ENCODE results near the gene ENTREP3. TPM values are rescaled to one million over a fixed set of nuclear protein-coding genes. Genes with fewer than 3 reads are reported as not detected.

Gene ENTREP3, protein sequence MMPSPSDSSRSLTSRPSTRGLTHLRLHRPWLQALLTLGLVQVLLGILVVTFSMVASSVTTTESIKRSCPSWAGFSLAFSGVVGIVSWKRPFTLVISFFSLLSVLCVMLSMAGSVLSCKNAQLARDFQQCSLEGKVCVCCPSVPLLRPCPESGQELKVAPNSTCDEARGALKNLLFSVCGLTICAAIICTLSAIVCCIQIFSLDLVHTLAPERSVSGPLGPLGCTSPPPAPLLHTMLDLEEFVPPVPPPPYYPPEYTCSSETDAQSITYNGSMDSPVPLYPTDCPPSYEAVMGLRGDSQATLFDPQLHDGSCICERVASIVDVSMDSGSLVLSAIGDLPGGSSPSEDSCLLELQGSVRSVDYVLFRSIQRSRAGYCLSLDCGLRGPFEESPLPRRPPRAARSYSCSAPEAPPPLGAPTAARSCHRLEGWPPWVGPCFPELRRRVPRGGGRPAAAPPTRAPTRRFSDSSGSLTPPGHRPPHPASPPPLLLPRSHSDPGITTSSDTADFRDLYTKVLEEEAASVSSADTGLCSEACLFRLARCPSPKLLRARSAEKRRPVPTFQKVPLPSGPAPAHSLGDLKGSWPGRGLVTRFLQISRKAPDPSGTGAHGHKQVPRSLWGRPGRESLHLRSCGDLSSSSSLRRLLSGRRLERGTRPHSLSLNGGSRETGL
- total RNA-seq, result 19.4 and 25.4 TPM in 2 replicates

DNA sequence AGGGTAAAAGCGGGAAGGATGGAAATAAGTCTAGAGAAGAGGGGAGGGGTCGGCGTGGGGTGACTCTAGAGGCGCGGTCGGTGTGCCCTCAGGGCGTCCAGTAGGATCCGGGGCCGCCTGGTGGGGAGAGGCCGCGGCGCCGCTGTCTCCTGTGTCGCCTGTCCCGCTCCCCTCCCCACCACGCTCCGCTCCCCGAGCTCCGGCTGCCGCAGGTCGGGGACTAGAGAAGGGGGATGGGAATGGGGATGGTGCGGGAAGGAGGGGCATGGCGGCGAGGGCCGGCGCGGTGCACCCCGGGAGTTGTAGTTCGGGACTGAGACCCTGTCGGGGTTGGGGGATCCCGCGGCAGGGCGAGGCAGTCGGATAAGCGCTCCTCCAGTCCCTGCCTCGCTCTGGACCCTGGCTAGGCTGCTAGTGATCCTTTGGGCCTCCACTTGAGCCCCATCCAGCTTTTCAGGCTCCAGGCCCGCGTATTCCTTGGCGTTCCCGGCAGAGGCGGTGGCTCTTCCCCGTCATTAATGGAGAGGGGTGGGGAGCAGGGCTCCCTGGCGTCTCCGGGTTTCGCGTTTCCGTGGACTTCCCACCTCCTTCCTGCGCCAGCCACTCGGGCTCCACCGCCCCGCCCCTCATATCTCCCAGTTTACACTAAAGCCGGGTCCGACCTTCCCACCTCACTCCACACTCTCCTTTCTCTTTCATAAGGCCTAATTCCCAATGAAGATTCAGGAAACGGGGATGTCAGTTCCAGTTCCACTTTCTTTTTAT is at the start of gene ENTREP3:
Gene ENTREP3, minus strand, starts transcription at position 241 of the 765 bp plus-strand sequence. CDS start 606 bp downstream, outside the sequence.

DNA sequence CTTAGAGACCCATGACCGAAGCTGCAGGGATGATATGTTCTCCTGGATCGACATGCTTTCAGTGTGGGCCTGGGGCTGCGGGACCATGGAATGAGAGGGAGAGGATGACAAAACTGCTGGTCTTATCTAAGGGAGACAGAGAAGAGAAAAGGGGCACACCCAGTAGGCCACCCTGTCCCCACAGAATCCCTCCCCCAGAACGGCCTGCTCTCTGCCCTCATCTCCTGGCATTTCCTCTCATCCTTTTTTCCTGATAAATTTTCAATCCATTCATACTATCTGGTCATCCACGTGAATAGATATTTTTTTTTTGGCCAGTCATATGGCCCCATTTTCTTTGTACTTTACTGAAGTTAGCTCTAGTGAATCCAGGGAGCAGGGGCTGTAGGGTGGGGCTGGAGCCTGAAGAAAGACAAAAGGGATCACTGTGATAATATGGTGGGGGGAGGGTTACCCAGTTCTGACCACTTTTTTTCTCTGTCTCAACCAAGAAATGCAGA is 46.1 kb upstream of the ENTREP3 start, which contains the start of gene PKLR:
Gene PKLR, minus strand, starts transcription at position 97 of the 500 bp plus-strand sequence. Its CDS starts 43 bp downstream, at position 54.

DNA sequence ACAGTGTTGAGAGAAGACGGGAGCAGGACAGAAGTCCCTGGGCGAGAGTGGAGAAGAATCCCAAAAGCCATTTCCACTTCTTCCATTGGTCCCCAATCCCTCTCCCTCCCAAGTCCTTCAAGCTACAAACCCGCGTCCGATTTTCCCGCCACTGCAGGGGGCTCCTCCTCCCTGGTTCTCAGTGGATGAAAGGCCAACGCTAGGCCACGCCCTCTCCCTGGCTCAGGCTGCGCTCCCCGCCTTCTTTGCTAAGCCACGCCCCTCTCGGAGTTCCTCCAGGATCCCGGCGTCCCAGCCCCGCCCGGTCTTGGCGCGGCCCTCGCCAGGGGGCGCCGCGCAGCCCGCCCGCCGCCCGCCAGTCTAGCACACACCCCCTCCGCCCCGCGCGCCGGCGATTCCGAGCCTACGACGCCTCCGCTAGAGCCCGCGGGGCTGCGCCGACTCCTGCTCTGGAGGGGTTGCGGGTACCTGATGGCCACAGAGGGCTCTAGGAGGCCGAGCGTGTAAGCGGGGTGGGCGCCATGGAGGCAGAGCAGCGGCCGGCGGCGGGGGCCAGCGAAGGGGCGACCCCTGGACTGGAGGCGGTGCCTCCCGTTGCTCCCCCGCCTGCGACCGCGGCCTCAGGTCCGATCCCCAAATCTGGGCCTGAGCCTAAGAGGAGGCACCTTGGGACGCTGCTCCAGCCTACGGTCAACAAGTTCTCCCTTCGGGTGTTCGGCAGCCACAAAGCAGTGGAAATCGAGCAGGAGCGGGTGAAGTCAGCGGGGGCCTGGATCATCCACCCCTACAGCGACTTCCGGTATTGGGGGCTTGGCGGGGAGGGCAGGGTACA is 22.0 kb upstream of the ENTREP3 start, which contains the start of gene HCN3:
Gene HCN3, plus strand, starts transcription at position 394 of the 832 bp plus-strand sequence. Its CDS starts 128 bp downstream, at position 522.

DNA sequence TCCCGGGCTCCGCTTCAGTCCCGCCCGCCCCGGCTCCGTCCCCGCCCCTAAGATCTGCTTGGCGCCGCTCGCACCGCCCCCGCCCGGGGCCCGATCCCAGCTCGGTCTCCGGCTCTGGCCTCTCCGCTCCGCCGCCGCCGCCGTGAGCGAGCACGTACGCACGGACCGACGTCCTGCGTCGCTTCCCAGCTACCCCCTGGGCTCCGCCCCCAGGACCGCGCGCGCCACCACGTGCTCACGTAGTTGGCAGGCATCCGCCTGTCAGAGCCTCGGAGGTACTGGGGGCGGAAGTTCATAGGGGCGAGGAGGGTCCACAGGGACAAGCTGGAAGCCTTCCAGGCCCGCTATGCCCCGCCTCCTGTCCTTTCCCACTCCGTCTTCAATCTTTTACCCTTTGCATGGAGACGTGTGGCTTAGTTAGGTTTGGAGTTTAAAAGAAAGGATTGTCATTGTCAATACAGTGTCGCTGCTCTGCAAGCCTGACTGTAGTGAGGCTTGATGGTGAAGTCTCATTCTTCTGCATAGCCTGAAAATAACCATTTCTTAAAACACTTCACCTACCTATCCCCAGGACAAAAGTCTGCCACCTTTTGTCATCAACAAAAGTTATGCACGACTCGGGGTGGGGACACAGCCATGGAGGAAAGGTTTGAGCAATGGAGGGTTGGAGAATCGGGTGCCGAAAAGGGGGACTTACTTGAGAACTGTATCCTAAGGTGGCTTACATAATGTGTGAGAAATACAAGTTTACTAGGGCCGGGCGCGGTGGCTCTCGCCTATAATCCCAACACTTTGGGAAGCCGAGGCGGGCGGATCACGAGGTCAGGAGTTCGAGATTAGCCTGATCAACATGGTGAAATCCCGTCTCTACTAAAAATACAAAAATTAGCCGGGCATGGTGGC is 18.3 kb upstream of the ENTREP3 start, which contains the start of gene CLK2:
Gene CLK2, minus strand, starts transcription at position 162 of the 903 bp plus-strand sequence. CDS start 2,527 bp downstream, outside the sequence.

DNA sequence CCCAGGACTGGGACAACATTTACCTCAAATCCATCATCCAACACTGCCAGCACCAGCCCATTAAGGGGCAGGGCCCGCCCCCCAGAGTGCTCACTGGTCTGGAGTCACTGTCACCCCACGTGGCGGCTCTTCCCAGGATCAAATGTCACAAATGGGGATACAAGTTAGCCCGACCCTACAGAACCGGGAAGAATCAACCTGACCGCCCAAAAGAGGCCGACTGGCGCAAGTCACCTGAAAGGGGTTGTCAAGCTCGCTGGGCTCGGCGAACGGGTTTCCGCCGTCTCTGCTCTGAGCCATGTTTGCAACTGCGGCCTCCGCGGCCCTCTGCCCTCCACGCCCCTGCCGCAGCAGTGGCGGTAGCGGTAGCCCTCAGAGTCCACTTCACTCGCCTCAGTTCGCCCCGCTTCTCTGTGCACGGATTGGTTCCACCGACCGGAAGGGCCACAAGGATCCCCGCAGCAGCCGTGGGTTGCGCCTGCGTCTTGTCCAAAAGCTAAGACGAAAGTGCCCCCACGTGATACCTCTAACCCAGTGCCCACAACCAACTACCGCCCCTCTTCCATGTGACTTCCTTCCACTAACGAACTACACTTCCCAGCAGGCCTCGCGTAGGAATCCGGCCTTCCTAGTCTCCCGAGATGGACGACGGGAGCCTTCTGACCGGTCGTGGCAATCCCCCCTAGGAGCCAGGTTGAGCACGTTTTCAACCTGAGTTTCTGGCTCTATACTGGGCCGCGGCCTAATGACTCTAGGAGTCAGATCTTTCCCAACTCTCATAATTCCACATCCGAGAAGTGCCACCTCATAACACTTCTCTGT is 6.8 kb upstream of the ENTREP3 start, which contains the start of gene SCAMP3:
Gene SCAMP3, minus strand, starts transcription at position 509 of the 822 bp plus-strand sequence. Its CDS starts 209 bp downstream, at position 300.

DNA sequence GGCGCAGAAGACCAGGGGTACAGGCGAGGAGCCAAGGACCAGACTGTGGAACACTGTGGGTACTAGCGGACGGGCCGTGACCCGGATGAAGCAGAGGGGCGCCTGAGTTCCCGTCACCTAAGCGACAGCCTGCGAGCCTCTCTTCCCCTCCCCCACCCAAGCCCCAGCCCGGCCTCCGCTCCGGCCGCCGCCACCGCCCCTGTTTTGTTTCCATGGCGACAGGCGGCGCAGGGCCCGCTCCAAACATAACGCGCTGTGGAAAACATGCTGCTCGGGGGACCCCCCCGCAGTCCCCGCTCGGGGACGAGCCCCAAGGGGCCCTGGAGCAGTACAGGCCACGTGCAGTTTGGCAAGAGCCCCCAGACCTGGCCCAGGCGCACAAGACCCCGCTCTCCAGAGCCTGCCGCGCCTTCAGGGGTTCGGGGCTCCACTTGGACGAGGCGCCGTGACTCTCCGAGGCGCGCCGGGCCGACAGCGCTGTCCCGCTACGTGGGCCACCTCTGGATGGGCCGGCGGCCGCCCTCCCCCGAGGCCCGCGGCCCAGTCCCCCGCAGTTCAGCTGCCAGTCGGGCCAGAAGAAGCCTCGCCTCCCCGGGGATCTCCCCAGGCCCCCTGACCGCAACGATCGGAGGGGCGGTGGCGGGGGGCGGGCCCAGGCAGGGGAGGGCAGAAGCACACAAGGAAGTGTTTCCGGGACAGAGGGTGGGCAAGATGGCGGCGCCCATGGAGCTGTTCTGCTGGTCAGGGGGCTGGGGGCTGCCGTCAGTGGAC is 46.6 kb downstream of the ENTREP3 start, which contains the start of gene MTX1:
Gene MTX1, plus strand, starts transcription at position 155 of the 771 bp plus-strand sequence. Its CDS starts 110 bp downstream, at position 265.

DNA sequence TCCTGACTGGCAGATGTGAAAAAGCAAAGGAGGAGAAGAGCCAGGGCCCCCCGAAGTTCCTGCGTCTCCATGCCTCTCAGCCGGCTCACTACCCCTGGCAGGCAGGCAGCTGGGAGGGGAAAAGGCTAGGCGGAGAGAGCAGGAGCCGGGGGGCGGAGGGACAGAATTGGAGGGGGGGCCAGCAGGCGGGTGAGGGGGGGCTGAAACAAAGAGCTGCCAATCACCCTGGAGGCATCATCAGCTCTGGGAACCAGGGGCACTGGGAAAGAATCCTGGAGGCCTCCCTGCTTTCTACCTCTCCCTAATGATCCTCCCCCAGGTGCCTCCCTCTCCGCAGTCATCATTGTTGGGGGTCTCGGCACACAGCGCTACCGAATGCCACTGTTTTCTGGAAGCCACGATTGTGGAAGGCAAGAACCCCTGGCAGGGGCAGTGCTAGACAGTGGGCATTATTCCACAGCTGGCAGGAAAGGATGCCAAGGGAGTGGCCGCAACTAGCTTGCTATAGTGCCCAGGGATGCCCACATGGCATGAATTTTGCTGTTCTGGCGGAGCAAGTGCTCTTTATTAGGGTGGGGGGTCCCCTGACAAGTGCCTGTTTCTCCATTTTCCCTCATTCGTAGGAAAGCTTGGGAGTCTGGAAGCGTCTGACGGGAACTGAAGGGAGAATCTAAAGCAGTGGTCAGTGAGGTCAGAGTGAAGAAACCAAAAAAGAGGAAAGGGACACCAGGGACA is 47.3 kb downstream of the ENTREP3 start, which contains the start of gene THBS3:
Gene THBS3, minus strand, starts transcription at position 92 of the 735 bp plus-strand sequence. Its CDS starts 21 bp downstream, at position 71.

Other genes with a start within 250 kb of the ENTREP3 start
- not detected in 2 replicates for gene DCST2, start 221.7 kb downstream of the ENTREP3 start, total RNA-seq
- not detected in 2 replicates for gene DCST1, start 221.7 kb downstream of the ENTREP3 start, total RNA-seq
- gene ADAM15, start 204.2 kb downstream of the ENTREP3 start, total RNA-seq, result 94.3 and 109 TPM in 2 replicates
- 7.9 and 9.1 TPM in 2 replicates for gene EFNA4, start 191.7 kb downstream of the ENTREP3 start, total RNA-seq
- gene EFNA3, start 176.6 kb downstream of the ENTREP3 start, total RNA-seq, result 2.3 and 4.9 TPM in 2 replicates
- gene EFNA1, start 127.6 kb downstream of the ENTREP3 start, total RNA-seq, result 3.6 and 10.2 TPM in 2 replicates
- gene SLC50A1, start 119.6 kb downstream of the ENTREP3 start, total RNA-seq, result 34.8 and 37.5 TPM in 2 replicates
- 35.0 and 39.2 TPM in 2 replicates for gene DPM3, start 115.0 kb downstream of the ENTREP3 start, total RNA-seq
- gene KRTCAP2, start 82.2 kb downstream of the ENTREP3 start, total RNA-seq, result 149 and 159 TPM in 2 replicates
- gene TRIM46, start 81.6 kb downstream of the ENTREP3 start, total RNA-seq, result 1.1 and 1.3 TPM in 2 replicates
- gene THBS3, start 47.6 kb downstream of the ENTREP3 start, total RNA-seq, result 23.6 and 32.7 TPM in 2 replicates
- 48.7 and 61.6 TPM in 2 replicates for gene MTX1, start 46.8 kb downstream of the ENTREP3 start, total RNA-seq
- 61.1 and 77.8 TPM in 2 replicates for gene SCAMP3, start 6.9 kb upstream of the ENTREP3 start, total RNA-seq
- 20.5 and 21.6 TPM in 2 replicates for gene CLK2, start 18.0 kb upstream of the ENTREP3 start, total RNA-seq
- 1.2 and 2.3 TPM in 2 replicates for gene HCN3, start 22.0 kb upstream of the ENTREP3 start, total RNA-seq
- gene PKLR, start 46.0 kb upstream of the ENTREP3 start, total RNA-seq, result not detected in 2 replicates
- 218 and 306 TPM in 2 replicates for gene FDPS, start 53.4 kb upstream of the ENTREP3 start, total RNA-seq
- gene RUSC1, start 65.4 kb upstream of the ENTREP3 start, total RNA-seq, result 31.9 and 37.2 TPM in 2 replicates